HL-60 (cell line): ENCODE results near the gene PHF11.

Experiments
- DNase-seq, 2 experiments: peaks; one replicate each; pipeline ENCODE4 v3.0.0-alpha.2; 2010 to 2020; ENCODE audit warnings: low read depth in 1 of 2, low spot score in 1 of 2
- H3K27ac ChIP-seq: fragments of 250-450 bp; sonication (Bioruptor Pico); replicated peaks from 2 replicates; pipeline ENCODE4 v1.5.1; 2020; ENCODE audit warnings: mild to moderate bottlenecking, moderate library complexity
- H3K27me3 ChIP-seq: fragments of 250-450 bp; sonication (Bioruptor Pico); 2 replicates; pipeline ENCODE4 v1.5.1; 2021; ENCODE audit warnings: mild to moderate bottlenecking, moderate library complexity; ENCODE audit not compliant: insufficient read depth, poor library complexity, severe bottlenecking
- H3K4me3 ChIP-seq: replicated peaks from 2 replicates; pipeline ENCODE4 v1.5.1; 2011; ENCODE audit warnings: mild to moderate bottlenecking, control low read depth, low read length; ENCODE audit not compliant: insufficient read depth
- CTCF ChIP-seq: IDR thresholded peaks from one replicate; pipeline ENCODE4 v1.5.1; 2011; ENCODE audit warnings: low read length, control low read depth, inconsistent platforms; ENCODE audit not compliant: insufficient read depth
- GABPA ChIP-seq: IDR thresholded peaks from 2 replicates; pipeline ENCODE4 v1.6.1; 2012; ENCODE audit warnings: low read depth
- POLR2AphosphoS5 ChIP-seq: IDR thresholded peaks from 2 replicates; pipeline ENCODE4 v1.6.1; 2012; ENCODE audit warnings: low read depth
- SPI1 ChIP-seq: IDR thresholded peaks from 2 replicates; pipeline ENCODE4 v1.6.1; 2012; ENCODE audit warnings: low read depth, mild to moderate bottlenecking, borderline replicate concordance
- TF ChIP-seq, protein P1 (sequence below): IDR thresholded peaks from 2 replicates; pipeline ENCODE4 v1.6.1; 2012; ENCODE audit warnings: low read depth; ENCODE audit not compliant: insufficient replicate concordance

The PHF11 gene

DNA sequence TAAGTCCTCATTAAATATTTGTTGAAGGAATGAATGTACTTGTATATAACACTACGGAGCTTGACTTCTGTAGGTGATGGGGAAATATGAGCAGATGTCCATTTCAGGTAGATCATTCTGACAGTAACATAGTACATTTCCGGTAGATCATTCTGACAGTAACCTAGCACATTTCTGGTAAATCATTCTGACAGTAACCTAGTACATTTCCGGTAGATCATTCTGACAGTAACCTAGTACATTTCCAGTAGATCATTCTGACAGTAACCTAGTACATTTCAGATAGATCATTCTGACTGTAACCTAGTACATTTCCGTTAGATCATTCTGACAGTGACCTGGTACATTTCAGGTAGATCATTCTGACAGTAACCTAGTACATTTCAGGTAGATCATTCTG is 2.5 kb downstream of the PHF11 start:
- TF ChIP-seq, protein P1, sequence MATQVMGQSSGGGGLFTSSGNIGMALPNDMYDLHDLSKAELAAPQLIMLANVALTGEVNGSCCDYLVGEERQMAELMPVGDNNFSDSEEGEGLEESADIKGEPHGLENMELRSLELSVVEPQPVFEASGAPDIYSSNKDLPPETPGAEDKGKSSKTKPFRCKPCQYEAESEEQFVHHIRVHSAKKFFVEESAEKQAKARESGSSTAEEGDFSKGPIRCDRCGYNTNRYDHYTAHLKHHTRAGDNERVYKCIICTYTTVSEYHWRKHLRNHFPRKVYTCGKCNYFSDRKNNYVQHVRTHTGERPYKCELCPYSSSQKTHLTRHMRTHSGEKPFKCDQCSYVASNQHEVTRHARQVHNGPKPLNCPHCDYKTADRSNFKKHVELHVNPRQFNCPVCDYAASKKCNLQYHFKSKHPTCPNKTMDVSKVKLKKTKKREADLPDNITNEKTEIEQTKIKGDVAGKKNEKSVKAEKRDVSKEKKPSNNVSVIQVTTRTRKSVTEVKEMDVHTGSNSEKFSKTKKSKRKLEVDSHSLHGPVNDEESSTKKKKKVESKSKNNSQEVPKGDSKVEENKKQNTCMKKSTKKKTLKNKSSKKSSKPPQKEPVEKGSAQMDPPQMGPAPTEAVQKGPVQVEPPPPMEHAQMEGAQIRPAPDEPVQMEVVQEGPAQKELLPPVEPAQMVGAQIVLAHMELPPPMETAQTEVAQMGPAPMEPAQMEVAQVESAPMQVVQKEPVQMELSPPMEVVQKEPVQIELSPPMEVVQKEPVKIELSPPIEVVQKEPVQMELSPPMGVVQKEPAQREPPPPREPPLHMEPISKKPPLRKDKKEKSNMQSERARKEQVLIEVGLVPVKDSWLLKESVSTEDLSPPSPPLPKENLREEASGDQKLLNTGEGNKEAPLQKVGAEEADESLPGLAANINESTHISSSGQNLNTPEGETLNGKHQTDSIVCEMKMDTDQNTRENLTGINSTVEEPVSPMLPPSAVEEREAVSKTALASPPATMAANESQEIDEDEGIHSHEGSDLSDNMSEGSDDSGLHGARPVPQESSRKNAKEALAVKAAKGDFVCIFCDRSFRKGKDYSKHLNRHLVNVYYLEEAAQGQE: no peak
- no peak for TF ChIP-seq POLR2AphosphoS5
- no peak for TF ChIP-seq GABPA
- no peak for TF ChIP-seq CTCF
- no peak for TF ChIP-seq SPI1
- Histone ChIP-seq H3K27ac (no peak overlapping the region), H3K27me3 (no peaks in the 10 kb centered on the region), H3K4me3 (no peak overlapping the region)
- DNase-seq: no peak

DNA sequence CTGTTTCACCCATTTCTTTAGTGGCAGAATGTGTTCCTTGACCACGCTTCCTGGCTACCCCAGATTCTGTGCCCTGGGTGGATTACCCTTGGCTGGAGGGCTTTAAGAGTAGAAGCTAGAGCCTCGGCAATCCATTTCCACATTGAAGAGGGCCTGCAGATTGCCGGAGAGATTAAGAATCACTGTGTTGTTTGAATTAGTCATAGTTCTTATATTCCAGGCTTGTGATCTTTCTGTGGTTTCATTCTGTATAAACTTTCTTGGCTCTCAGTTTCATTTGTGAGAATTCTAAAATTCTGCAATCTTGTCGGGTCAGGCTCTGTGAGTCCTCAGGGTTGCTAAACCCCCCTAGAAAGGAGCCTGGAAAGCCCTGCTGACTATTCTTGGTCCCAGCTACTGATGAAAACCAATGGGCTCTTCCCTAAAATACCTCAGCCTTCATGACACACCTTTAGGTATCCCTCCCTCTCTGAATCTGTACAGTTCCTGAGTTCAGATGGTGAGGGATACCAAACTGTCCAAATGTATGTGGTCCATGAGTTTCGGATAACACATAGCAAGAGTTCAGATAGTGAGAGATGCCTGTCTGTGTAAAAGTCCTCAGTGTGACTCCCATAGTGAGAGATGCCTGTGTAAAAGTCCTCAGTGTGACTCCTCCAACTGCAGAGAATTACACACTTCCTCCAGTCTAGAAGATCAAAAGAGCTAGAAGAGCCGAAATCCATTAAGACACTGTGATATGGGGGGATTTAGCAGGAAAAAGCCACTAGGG is 4.3 kb downstream of the PHF11 start:
- Histone ChIP-seq H3K27me3 (no peaks in the 10 kb centered on the region), H3K27ac (no peak overlapping the region), H3K4me3 (no peak overlapping the region)
- DNase-seq: no peak
- TF ChIP-seq, protein P1: no peak
- TF ChIP-seq SPI1: no peak

- no peak for DNase-seq
- Histone ChIP-seq H3K4me3 (no peak overlapping the region), H3K27ac (no peak overlapping the region), H3K27me3 (no peaks in the 10 kb centered on the region)
- TF ChIP-seq SPI1 (no peak), POLR2AphosphoS5 (no peak), GABPA (no peak), CTCF (no peak)
- TF ChIP-seq, protein P1: no peak
These were observed 7.2 kb downstream of the PHF11 start for GRCh38 chr13:49502954-49503353.
